H9 (cell line): ENCODE results near the gene GPR137B. TPM values are rescaled to one million over a fixed set of nuclear protein-coding genes. Genes with fewer than 3 reads are reported as not detected.

Experiments used
- DNase-seq: peaks from one replicate; pipeline ENCODE4 v3.0.0-alpha.2; 2017
- H2AFZ ChIP-seq: one replicate; pipeline ENCODE4 v1.6.1; 2013; ENCODE audit warnings: mild to moderate bottlenecking, low read length, control low read depth, moderate library complexity
- H2AK5ac ChIP-seq: 2 replicates; pipeline ENCODE4 v1.6.1; 2013; ENCODE audit warnings: low read length, control low read depth, mixed read lengths; ENCODE audit not compliant: insufficient read length
- H2BK120ac ChIP-seq: one replicate; pipeline ENCODE4 v1.6.1; 2013; ENCODE audit warnings: low read depth, mild to moderate bottlenecking, low read length, control low read depth, inconsistent platforms; ENCODE audit not compliant: poor library complexity, severe bottlenecking
- H2BK12ac ChIP-seq: 2 replicates; pipeline ENCODE4 v1.6.1; 2013; ENCODE audit warnings: low read length, control low read depth, mixed read lengths, low read depth; ENCODE audit not compliant: insufficient read length
- H2BK15ac ChIP-seq: 2 replicates; pipeline ENCODE4 v1.6.1; 2013; ENCODE audit warnings: low read depth, low read length, control low read depth
- H2BK20ac ChIP-seq: one replicate; pipeline ENCODE4 v1.6.1; 2013; ENCODE audit warnings: low read depth, mild to moderate bottlenecking, low read length, control low read depth, inconsistent platforms; ENCODE audit not compliant: poor library complexity, severe bottlenecking
- H2BK5ac ChIP-seq: 2 replicates; pipeline ENCODE4 v1.6.1; 2013; ENCODE audit warnings: low read length, control low read depth, mixed read lengths; ENCODE audit not compliant: insufficient read length
- H3K14ac ChIP-seq: 2 replicates; pipeline ENCODE4 v1.6.1; 2013; ENCODE audit warnings: low read length, control low read depth; ENCODE audit not compliant: insufficient read depth
- H3K18ac ChIP-seq: 2 replicates; pipeline ENCODE4 v1.6.1; 2013; ENCODE audit warnings: low read depth, mild to moderate bottlenecking, mixed read lengths, low read length, control low read depth; ENCODE audit not compliant: insufficient read length
- H3K23ac ChIP-seq: 2 replicates; pipeline ENCODE4 v1.6.1; 2013; ENCODE audit warnings: low read length, control low read depth, mixed read lengths, low read depth; ENCODE audit not compliant: insufficient read length
- H3K23me2 ChIP-seq: 2 replicates; pipeline ENCODE4 v1.6.1; 2013; ENCODE audit warnings: low read depth, mild to moderate bottlenecking, mixed read lengths, low read length, control low read depth; ENCODE audit not compliant: insufficient read length, poor library complexity, severe bottlenecking
- H3K27ac ChIP-seq: 2 replicates; pipeline ENCODE4 v1.5.1; 2013; ENCODE audit warnings: low read length, control low read depth, mixed read lengths, low read depth; ENCODE audit not compliant: insufficient read length
- H3K27me3 ChIP-seq: 2 replicates; pipeline ENCODE4 v1.6.1; 2013; ENCODE audit warnings: low read length, control low read depth, inconsistent platforms; ENCODE audit not compliant: insufficient read depth
- H3K4ac ChIP-seq: 2 replicates; pipeline ENCODE4 v1.6.1; 2013; ENCODE audit warnings: low read depth, mild to moderate bottlenecking, control low read depth, inconsistent platforms, low read length, moderate library complexity
- H3K4me1 ChIP-seq: 2 replicates; pipeline ENCODE4 v1.6.1; 2013; ENCODE audit warnings: low read length, control low read depth, inconsistent platforms; ENCODE audit not compliant: insufficient read depth
- H3K4me2 ChIP-seq: 2 replicates; pipeline ENCODE4 v1.6.1; 2013; ENCODE audit warnings: low read length, control low read depth, mixed read lengths; ENCODE audit not compliant: insufficient read length, insufficient read depth
- H3K56ac ChIP-seq: 2 replicates; pipeline ENCODE4 v1.6.1; 2013; ENCODE audit warnings: low read depth, mild to moderate bottlenecking, mixed read lengths, low read length, control low read depth; ENCODE audit not compliant: insufficient read length
- H3K79me1 ChIP-seq: 2 replicates; pipeline ENCODE4 v1.6.1; 2013; ENCODE audit warnings: low read depth, mild to moderate bottlenecking, moderate library complexity, low read length, control low read depth, inconsistent platforms; ENCODE audit not compliant: insufficient read depth, poor library complexity, severe bottlenecking
- H3K79me2 ChIP-seq: 2 replicates; pipeline ENCODE4 v1.6.1; 2013; ENCODE audit warnings: low read length, control low read depth, inconsistent platforms; ENCODE audit not compliant: insufficient read depth
- H3K9ac ChIP-seq: 2 replicates; pipeline ENCODE4 v1.6.1; 2013; ENCODE audit warnings: low read length, control low read depth, mixed read lengths; ENCODE audit not compliant: insufficient read length; ENCODE audit errors: extremely low read depth
- H3K9me3 ChIP-seq: one replicate; pipeline ENCODE4 v1.6.1; 2013; ENCODE audit warnings: low read depth, low read length, inconsistent platforms; ENCODE audit not compliant: control insufficient read depth
- H3T11ph ChIP-seq: one replicate; pipeline ENCODE4 v1.6.1; 2013; ENCODE audit warnings: mild to moderate bottlenecking, low read length, control low read depth, inconsistent platforms
- H4K20me1 ChIP-seq: one replicate; pipeline ENCODE4 v1.6.1; 2013; ENCODE audit not compliant: control insufficient read depth, insufficient read length, insufficient read depth
- H4K5ac ChIP-seq: 2 replicates; pipeline ENCODE4 v1.6.1; 2013; ENCODE audit warnings: low read depth, mild to moderate bottlenecking, mixed read lengths, low read length, control low read depth; ENCODE audit not compliant: insufficient read length
- H4K8ac ChIP-seq: replicated peaks from 2 replicates; pipeline ENCODE4 v1.6.1; 2013; ENCODE audit warnings: low read length, control low read depth, mixed read lengths, low read depth; ENCODE audit not compliant: insufficient read length
- H4K91ac ChIP-seq: 2 replicates; pipeline ENCODE4 v1.6.1; 2013; ENCODE audit warnings: low read depth, mild to moderate bottlenecking, moderate library complexity, mixed read lengths, low read length, control low read depth; ENCODE audit not compliant: insufficient read length
- H3K27ac Mint-ChIP-seq, 3 experiments: 2 replicates in 2 of 3; 3 replicates in 1 of 3; pipeline ENCODE4 v1.8.0; 2020 to 2021; ENCODE audit warnings: mixed read lengths in 3 of 3, mild to moderate bottlenecking in 1 of 3, moderate library complexity in 1 of 3
- H3K27me3 Mint-ChIP-seq: 2 replicates; pipeline ENCODE4 v1.8.0; 2021; ENCODE audit warnings: low read depth, mild to moderate bottlenecking, moderate library complexity, mixed read lengths
- H3K36me3 Mint-ChIP-seq, 3 experiments: 2 replicates in 2 of 3; 3 replicates in 1 of 3; pipeline ENCODE4 v1.8.0; 2020 to 2021; ENCODE audit warnings: low read depth in 3 of 3, mixed read lengths in 3 of 3; ENCODE audit not compliant: insufficient read depth in 1 of 3
- H3K4me1 Mint-ChIP-seq, 2 experiments: 2 replicates each; pipeline ENCODE4 v1.8.0; 2020; ENCODE audit warnings: mixed read lengths in 2 of 2
- H3K4me3 Mint-ChIP-seq, 2 experiments: 2 replicates in 1 of 2; 3 replicates in 1 of 2; pipeline ENCODE4 v1.8.0; 2020 to 2021; ENCODE audit warnings: mild to moderate bottlenecking in 2 of 2, mixed read lengths in 2 of 2, moderate library complexity in 1 of 2
- H3K9me3 Mint-ChIP-seq, 2 experiments: 2 replicates in 1 of 2; 3 replicates in 1 of 2; pipeline ENCODE4 v1.8.0; 2020; ENCODE audit warnings: mild to moderate bottlenecking in 2 of 2, mixed read lengths in 2 of 2, moderate library complexity in 1 of 2
- total RNA-seq: library from RNA; stranded (reverse); gene quantifications from 2 replicates; pipeline ENCODE4 v1.2.1, GENCODE V29; 2021
- TF ChIP-seq, protein P1 (sequence below): fragments of 200-600 bp; sonication (generic); conservative IDR thresholded peaks from 3 replicates; pipeline ENCODE4 v1.8.0; 2021; ENCODE audit warnings: antibody characterized with exemption, mild to moderate bottlenecking

GPR137B gene
- total RNA-seq, 1 experiment from 2014 or later: 5.9 TPM

DNA sequence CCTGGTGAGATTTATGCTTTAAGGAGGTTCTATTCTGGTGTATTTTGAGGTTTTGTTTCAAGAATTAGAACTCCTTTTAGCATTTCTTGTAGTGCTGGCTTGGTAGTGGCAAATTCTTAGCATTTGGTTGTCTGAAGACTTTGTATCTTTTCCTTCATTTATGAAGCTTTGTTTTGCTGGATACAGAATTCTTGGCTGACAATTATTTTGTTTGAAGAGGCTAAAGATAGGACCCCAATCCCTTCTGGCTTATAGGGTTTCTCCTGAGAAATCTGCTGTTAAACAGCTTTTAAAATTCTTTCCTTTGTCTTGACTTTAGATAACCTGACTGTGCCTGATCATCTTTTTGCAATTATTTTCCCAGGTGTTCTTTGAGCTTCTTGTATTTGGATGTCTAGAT lies 58.6 kb downstream of the GPR137B start:
- Histone ChIP-seq H3K79me2 (no peaks in the 10 kb centered on the region), H3K23me2 (no peaks in the 10 kb centered on the region), H4K91ac (no peak overlapping the region), H3K23ac (no peak overlapping the region), H2BK120ac (no peak overlapping the region), H3K4ac (no peak overlapping the region), H2BK20ac (no peak overlapping the region), H3K79me1 (no peaks in the 10 kb centered on the region), H3K4me1 (no peaks in the 10 kb centered on the region), H3T11ph (no peak overlapping the region), H4K5ac (no peak overlapping the region), H3K14ac (no peak overlapping the region), H2BK15ac (no peak overlapping the region), H3K9ac (no peak overlapping the region), H3K9me3 (no peaks in the 10 kb centered on the region), H4K8ac (no peak overlapping the region), H3K4me2 (no peak overlapping the region), H3K27me3 (no peaks in the 10 kb centered on the region), H2BK5ac (no peak overlapping the region), H4K20me1 (no peaks in the 10 kb centered on the region), H3K27ac (no peak overlapping the region), H2AFZ (no peak overlapping the region), H3K56ac (no peak overlapping the region), H3K18ac (no peak overlapping the region), H2BK12ac (no peak overlapping the region), H2AK5ac (no peak overlapping the region)
- no peak for DNase-seq
- Mint-ChIP-seq H3K4me3 (no peak overlapping the region), H3K9me3 (peaks cover 27 to 33% of the 10 kb centered on the region in 2 experiments), H3K27me3 (no peaks in the 10 kb centered on the region; the same call in 1 of the 2 replicates), H3K27ac (no peak overlapping the region), H3K36me3 (peaks cover 24 to 59% (median 46%) of the 10 kb centered on the region in 3 experiments), H3K4me1 (no peaks in the 10 kb centered on the region)
- TF ChIP-seq, protein P1, sequence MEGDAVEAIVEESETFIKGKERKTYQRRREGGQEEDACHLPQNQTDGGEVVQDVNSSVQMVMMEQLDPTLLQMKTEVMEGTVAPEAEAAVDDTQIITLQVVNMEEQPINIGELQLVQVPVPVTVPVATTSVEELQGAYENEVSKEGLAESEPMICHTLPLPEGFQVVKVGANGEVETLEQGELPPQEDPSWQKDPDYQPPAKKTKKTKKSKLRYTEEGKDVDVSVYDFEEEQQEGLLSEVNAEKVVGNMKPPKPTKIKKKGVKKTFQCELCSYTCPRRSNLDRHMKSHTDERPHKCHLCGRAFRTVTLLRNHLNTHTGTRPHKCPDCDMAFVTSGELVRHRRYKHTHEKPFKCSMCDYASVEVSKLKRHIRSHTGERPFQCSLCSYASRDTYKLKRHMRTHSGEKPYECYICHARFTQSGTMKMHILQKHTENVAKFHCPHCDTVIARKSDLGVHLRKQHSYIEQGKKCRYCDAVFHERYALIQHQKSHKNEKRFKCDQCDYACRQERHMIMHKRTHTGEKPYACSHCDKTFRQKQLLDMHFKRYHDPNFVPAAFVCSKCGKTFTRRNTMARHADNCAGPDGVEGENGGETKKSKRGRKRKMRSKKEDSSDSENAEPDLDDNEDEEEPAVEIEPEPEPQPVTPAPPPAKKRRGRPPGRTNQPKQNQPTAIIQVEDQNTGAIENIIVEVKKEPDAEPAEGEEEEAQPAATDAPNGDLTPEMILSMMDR: no peak
